Body of pancreas (tissue), 4 donors: Measurements from ENCODE around the gene PRKG1. TPM values are rescaled to one million over a fixed set of nuclear protein-coding genes. Genes with fewer than 3 reads are reported as not detected.
A peak's percentile ranks its signal among the peaks of the same experiment; 100 is the strongest.

Experiments
- ATAC-seq: fragments of 150-250 bp; one replicate; pipeline ENCODE4 v1.9.1; 2016
- DNase-seq, 4 donors: peaks; one replicate each; pipeline ENCODE4 v3.0.0-alpha.2; 2019
- H3K27ac ChIP-seq, 4 donors: fragments of 200-600 bp; sonication (generic); 1 replicate in 3 of 4; 2 replicates in 1 of 4; pipeline versions ENCODE4 v1.5.1 to v1.6.1; 2016 to 2019; ENCODE audit warnings: mild to moderate bottlenecking in 1 of 4, mixed read lengths in 1 of 4, moderate library complexity in 1 of 4
- H3K27me3 ChIP-seq, 2 donors: fragments of 200-600 bp; sonication (generic); one replicate each; pipeline ENCODE4 v1.6.0; 2016; ENCODE audit warnings: mild to moderate bottlenecking in 1 of 2
- H3K36me3 ChIP-seq, 2 donors: fragments of 200-600 bp; sonication (generic); replicated peaks in 1 of 2; 2 replicates each; pipeline ENCODE4 v1.5.1; 2016; ENCODE audit warnings: low read depth in 2 of 2; ENCODE audit not compliant: insufficient read depth in 1 of 2
- H3K4me1 ChIP-seq: fragments of 200-600 bp; sonication (generic); one replicate; pipeline ENCODE4 v1.6.0; 2016
- H3K4me3 ChIP-seq, 2 donors: fragments of 200-600 bp; sonication (generic); 1 replicate in 1 of 2; 2 replicates in 1 of 2; pipeline ENCODE4 v1.5.1; 2016 to 2019
- H3K9me3 ChIP-seq, 3 donors: fragments of 200-600 bp; sonication (generic); 1 replicate in 2 of 3; 2 replicates in 1 of 3; pipeline ENCODE4 v1.5.1; 2016
- POLR2A ChIP-seq, 3 donors: fragments of 450-650 bp; IDR thresholded peaks; one replicate each; pipeline ENCODE4 v1.6.1; 2016; ENCODE audit warnings: antibody characterized with exemption in 3 of 3, mild to moderate bottlenecking in 2 of 3
- WGBS, 2 donors: methylation state at CpG; one replicate each; pipeline ENCODE4 v1.1.5; 2017; 5-methylcytosine and 5-hydroxymethylcytosine counted together
- intact Hi-C: fragments of 100-400 bp; cut with DNase I; formaldehyde crosslinking; loops from one replicate; pipeline ENCODE4 v1.15.1; 2023
- total RNA-seq, 2 donors: library from RNA; depleted of rRNA; stranded (reverse); fragments of >200 nt; gene quantifications; one replicate each; pipeline ENCODE4 v1.1.0, GENCODE V29; 2016
- TF ChIP-seq, protein P1 (sequence below), 7 experiments: fragments of 450-650 bp in 4 of 7; fragments of 200-600 bp in 3 of 7; sonication (generic) in 3 of 7; IDR thresholded peaks; one replicate each; pipeline ENCODE4 v1.5.1; 2016 to 2019; ENCODE audit warnings: antibody characterized with exemption in 7 of 7

Gene PRKG1
- total RNA-seq, 2 donors from 2014 or later, result 14.2 to 18.9 TPM

DNA sequence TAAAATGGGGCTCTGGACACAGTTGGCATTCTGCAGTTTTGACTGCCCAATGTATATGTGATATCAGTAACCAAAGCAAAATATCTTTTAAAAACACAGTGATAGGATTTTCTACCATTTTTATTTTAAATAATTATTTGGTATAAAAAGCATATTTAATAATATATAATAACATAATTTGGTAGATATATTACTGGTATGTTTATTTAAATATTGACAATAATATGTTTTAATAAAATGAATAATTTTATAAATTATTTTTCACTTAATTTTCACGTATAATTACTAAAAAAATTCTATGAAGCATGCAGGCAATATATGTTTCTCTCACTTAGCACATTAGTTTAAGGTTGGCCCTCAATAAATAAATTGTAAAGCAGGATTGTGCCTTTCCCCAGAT, 269.1 kb downstream of the PRKG1 start:
- WGBS, 2 donors, result 86 to 93% methylated on average over 1 of the region's 1 CpG
- H3K9me3 ChIP-seq, result no peaks in the 10 kb centered on the region
- H3K27ac ChIP-seq, result no peak overlapping the region
- no peak for ATAC-seq
- no peaks in the 10 kb centered on the region for H3K27me3 ChIP-seq
- H3K4me1 ChIP-seq, result no peaks in the 10 kb centered on the region
- DNase-seq, result no peak
- H3K36me3 ChIP-seq, result no peaks in the 10 kb centered on the region
- intact Hi-C loops, result no loop called here
- no peak overlapping the region for H3K4me3 ChIP-seq
- TF ChIP-seq, protein P1, sequence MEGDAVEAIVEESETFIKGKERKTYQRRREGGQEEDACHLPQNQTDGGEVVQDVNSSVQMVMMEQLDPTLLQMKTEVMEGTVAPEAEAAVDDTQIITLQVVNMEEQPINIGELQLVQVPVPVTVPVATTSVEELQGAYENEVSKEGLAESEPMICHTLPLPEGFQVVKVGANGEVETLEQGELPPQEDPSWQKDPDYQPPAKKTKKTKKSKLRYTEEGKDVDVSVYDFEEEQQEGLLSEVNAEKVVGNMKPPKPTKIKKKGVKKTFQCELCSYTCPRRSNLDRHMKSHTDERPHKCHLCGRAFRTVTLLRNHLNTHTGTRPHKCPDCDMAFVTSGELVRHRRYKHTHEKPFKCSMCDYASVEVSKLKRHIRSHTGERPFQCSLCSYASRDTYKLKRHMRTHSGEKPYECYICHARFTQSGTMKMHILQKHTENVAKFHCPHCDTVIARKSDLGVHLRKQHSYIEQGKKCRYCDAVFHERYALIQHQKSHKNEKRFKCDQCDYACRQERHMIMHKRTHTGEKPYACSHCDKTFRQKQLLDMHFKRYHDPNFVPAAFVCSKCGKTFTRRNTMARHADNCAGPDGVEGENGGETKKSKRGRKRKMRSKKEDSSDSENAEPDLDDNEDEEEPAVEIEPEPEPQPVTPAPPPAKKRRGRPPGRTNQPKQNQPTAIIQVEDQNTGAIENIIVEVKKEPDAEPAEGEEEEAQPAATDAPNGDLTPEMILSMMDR (IDR thresholded peaks at IDR 0.05), result no peak
- TF ChIP-seq POLR2A (IDR thresholded peaks at IDR 0.05), result no peak

GRCh38 chr10:51344371-51344770, 270.1 kb downstream of the PRKG1 start:
- DNase-seq (no peak), ATAC-seq (no peak)
- no peaks in the 10 kb centered on the region for H3K9me3 ChIP-seq
- TF ChIP-seq, protein P1 (IDR thresholded peaks at IDR 0.05), result no peak
- TF ChIP-seq POLR2A (IDR thresholded peaks at IDR 0.05), result no peak
- H3K27me3 ChIP-seq, result no peaks in the 10 kb centered on the region
- WGBS, 2 donors, result 46 to 67% methylated on average over 1 of the region's 1 CpG
- no peak overlapping the region for H3K4me3 ChIP-seq
- intact Hi-C loops, result no loop called here
- H3K36me3 ChIP-seq, result no peaks in the 10 kb centered on the region
- no peak overlapping the region for H3K27ac ChIP-seq
- H3K4me1 ChIP-seq, result no peaks in the 10 kb centered on the region

GRCh38 chr10:51348622-51349021, 274.3 kb downstream of the PRKG1 start:
- Histone ChIP-seq H3K9me3 (no peaks in the 10 kb centered on the region), H3K27ac (no peak overlapping the region), H3K4me1 (no peaks in the 10 kb centered on the region), H3K4me3 (no peak overlapping the region), H3K36me3 (no peaks in the 10 kb centered on the region), H3K27me3 (no peaks in the 10 kb centered on the region)
- TF ChIP-seq, protein P1 (IDR thresholded peaks at IDR 0.05), result no peak
- TF ChIP-seq POLR2A (IDR thresholded peaks at IDR 0.05), result no peak
- intact Hi-C loops, result no loop called here
- no peak for DNase-seq
- WGBS, 2 donors, result 79 to 91% methylated on average over 4 of the region's 4 CpGs
- ATAC-seq, result no peak

DNA sequence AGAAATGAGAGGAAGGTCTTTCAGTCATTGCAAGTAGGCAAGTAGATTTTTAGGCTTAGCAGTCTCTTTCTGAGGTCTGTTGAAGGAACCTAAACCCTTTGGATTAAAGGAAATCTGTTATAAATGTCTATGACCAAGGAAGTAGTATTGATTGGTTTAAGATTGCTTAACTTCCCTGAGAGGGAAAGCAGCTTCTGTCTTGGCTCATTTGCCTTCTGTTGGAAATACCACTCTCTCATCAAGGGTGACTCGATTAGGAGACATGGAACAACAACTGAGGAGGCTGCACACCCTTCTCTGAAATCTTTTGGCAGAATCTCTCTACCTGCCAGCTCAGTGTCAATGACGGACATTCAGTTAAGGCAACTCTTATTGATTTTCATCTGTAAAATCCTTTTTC, 282.9 kb downstream of the PRKG1 start:
- TF ChIP-seq, protein P1 (IDR thresholded peaks at IDR 0.05), result no peak
- no peak for TF ChIP-seq POLR2A (IDR thresholded peaks at IDR 0.05)
- Histone ChIP-seq H3K27ac (peak overlapping the region in 2 of 4 donors; percentile 31 to 61), H3K9me3 (no peaks in the 10 kb centered on the region), H3K4me3 (no peak overlapping the region), H3K4me1 (peaks cover 10% of the 10 kb centered on the region), H3K36me3 (no peaks in the 10 kb centered on the region), H3K27me3 (no peaks in the 10 kb centered on the region)
- peak; percentile 95 for ATAC-seq
- 25 to 47% methylated on average over 2 of the region's 2 CpGs for WGBS, 2 donors
- intact Hi-C loops, result no loop called here
- peak in 3 of 4 donors; percentile 12 to 32 (median 21) for DNase-seq

DNA sequence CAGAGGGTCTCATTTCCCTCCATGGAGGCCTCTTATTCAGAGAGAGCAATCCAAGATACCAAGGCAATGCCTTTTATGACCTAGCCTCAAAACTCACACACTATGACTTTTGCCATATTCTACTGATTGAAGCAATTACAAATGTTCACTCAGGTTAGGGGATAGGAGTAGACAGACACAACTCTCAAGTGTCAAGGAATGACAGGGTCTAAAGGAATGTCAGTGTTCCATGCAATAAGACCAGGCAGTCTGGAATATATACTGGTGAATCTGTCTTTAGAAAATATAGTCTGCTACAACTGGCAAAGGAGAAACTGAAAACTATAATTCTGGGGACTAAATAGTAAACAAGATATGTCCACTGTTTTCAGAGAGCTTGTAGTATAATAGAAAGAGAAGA, 283.9 kb downstream of the PRKG1 start:
- intact Hi-C loops, result no loop called here
- no peak overlapping the region for H3K4me3 ChIP-seq
- H3K27ac ChIP-seq, result no peak overlapping the region
- TF ChIP-seq POLR2A (IDR thresholded peaks at IDR 0.05), result no peak
- TF ChIP-seq, protein P1 (IDR thresholded peaks at IDR 0.05), result no peak
- ATAC-seq (no peak), DNase-seq (no peak)
- H3K36me3 ChIP-seq, result no peaks in the 10 kb centered on the region
- no peaks in the 10 kb centered on the region for H3K9me3 ChIP-seq
- no peaks in the 10 kb centered on the region for H3K27me3 ChIP-seq
- H3K4me1 ChIP-seq, result peaks cover 10% of the 10 kb centered on the region
